NK-92 (cell line): ENCODE measurements around the gene AGXT.

ENCODE experiments used
- DNase-seq: peaks from one replicate; lab custom pipeline; 2025; ENCODE audit not compliant: unreplicated experiment; lab: John Stamatoyannopoulos, UW

The AGXT gene

GRCh38 chr2:240869109-240869955 is 708 bp downstream of the AGXT start:
- no peak for DNase-seq

- no peak for DNase-seq
Measured at GRCh38 chr2:240869956-240870875, 1.6 kb downstream of the AGXT start.

GRCh38 chr2:240871071-240871958 is 2.7 kb downstream of the AGXT start:
- no peak for DNase-seq

GRCh38 chr2:240872317-240873097 is 3.9 kb downstream of the AGXT start:
- no peak for DNase-seq

GRCh38 chr2:240873098-240873788 is 4.6 kb downstream of the AGXT start:
- DNase-seq, result no peak

- no peak for DNase-seq
Measured at GRCh38 chr2:240873805-240874714, 5.4 kb downstream of the AGXT start.

GRCh38 chr2:240874715-240875227 is 6.1 kb downstream of the AGXT start:
- no peak for DNase-seq

GRCh38 chr2:240875228-240876034 is 6.8 kb downstream of the AGXT start:
- no peak for DNase-seq

- no peak for DNase-seq
Measured at GRCh38 chr2:240876035-240876474, 7.4 kb downstream of the AGXT start.

- no peak for DNase-seq
Measured at GRCh38 chr2:240876475-240877251, 8.0 kb downstream of the AGXT start.

GRCh38 chr2:240877460-240878340 is 9.1 kb downstream of the AGXT start:
- no peak for DNase-seq

- DNase-seq, result no peak
Measured at GRCh38 chr2:240878341-240878936, 9.8 kb downstream of the AGXT start.

- no peak for DNase-seq
Measured at GRCh38 chr2:240879105-240879504, 10.5 kb downstream of the AGXT start.

- DNase-seq, result no peak
Measured at GRCh38 chr2:240881913-240882312, 13.3 kb downstream of the AGXT start.

- no peak for DNase-seq
Measured at GRCh38 chr2:240884221-240884620, 15.6 kb downstream of the AGXT start.
